ENCODE results near the gene ASPG.

Gene ASPG

DNA sequence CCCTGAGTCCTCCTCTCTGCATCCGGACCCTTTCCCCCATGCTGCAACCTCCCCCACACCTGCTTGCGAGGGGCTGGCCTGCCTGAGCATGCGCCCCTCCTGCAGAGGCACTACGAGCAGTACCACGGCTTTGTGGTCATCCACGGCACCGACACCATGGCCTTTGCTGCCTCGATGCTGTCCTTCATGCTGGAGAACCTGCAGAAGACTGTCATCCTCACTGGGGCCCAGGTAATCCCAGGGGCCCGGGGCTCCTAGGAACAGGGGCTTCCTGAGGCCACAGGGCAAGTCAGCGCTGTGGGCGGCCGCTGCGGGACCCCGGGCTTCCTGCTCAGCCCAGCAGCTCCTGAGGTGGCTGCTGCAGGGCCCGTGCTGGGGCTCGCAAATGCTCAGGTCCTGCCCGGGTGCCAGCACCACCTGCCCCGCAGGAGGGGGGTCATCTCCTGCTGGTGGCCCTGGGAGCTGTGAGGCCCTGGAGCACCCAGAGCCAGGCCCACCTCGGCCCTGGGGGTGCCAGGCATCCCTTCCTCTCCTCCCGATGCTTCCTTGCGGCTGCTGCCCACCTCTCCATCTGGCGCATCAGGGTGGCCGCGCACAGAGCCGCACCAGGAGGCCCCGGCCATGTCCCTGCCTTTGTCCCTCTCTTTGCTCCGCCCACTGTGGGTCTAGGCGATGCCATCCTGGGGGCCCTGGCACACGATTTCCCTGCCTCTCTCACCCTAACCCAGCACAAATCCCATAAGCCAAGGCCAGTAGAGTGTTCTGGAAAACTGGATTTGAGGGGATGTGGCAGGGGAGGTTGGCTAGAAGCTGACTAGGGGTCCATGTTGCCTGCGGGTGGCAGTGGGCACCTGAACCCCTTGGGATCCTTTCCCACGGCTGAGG is 10.2 kb downstream of the ASPG start:
- Histone ChIP-seq H3K36me3 (ENCODE audit: insufficient read depth, low read length) (no peaks in the 10 kb centered on the region), H3K9me3 (ENCODE audit: insufficient read depth, low read depth, low read length) (no peaks in the 10 kb centered on the region), H3K27ac (ENCODE audit: low read depth, low read length) (no peak overlapping the region), H3K4me1 (ENCODE audit: insufficient read depth, low read length) (peaks cover 2% of the 10 kb centered on the region; the same call in 1 of the 2 replicates), H3K9ac (ENCODE audit: low read depth, low read length) (no peak overlapping the region), H3K27me3 (ENCODE audit: insufficient read depth, low read length) (no peaks in the 10 kb centered on the region; the same call in 1 of the 2 replicates), H3K4me3 (ENCODE audit: low read length) (no peak overlapping the region)
- WGBS, result 95% methylated on average over 31 of the region's 31 CpGs

DNA sequence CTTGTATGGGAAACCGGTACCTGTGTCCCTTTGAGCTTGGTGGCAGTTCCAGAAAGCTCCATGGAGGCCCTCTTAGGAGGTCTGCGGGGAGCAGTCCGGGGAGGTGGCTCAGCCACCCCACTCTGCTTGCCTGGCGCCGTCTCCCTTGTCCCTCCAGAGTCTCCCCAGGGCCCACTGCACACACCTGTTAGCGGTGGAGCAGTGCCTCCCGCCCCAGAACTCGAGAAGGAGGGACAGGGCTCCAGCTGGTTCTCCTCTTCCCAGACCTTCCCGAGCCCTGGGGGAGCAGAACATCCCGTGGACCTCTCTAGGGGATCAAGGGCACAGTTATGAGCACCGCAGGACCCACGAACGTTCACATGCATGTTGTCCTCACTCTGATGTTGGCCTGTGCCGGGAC is 10.8 kb downstream of the ASPG start:
- H3K9ac ChIP-seq (ENCODE audit: low read depth, low read length), result no peak overlapping the region
- H3K27ac ChIP-seq (ENCODE audit: low read depth, low read length), result no peak overlapping the region
- H3K9me3 ChIP-seq (ENCODE audit: insufficient read depth, low read depth, low read length), result no peaks in the 10 kb centered on the region
- peaks cover 2% of the 10 kb centered on the region; the same call in 1 of the 2 replicates for H3K4me1 ChIP-seq (ENCODE audit: insufficient read depth, low read length)
- H3K4me3 ChIP-seq (ENCODE audit: low read length), result no peak overlapping the region
- H3K36me3 ChIP-seq (ENCODE audit: insufficient read depth, low read length), result no peaks in the 10 kb centered on the region
- WGBS, result 93% methylated on average over 14 of the region's 14 CpGs
- no peaks in the 10 kb centered on the region; the same call in 1 of the 2 replicates for H3K27me3 ChIP-seq (ENCODE audit: insufficient read depth, low read length)

DNA sequence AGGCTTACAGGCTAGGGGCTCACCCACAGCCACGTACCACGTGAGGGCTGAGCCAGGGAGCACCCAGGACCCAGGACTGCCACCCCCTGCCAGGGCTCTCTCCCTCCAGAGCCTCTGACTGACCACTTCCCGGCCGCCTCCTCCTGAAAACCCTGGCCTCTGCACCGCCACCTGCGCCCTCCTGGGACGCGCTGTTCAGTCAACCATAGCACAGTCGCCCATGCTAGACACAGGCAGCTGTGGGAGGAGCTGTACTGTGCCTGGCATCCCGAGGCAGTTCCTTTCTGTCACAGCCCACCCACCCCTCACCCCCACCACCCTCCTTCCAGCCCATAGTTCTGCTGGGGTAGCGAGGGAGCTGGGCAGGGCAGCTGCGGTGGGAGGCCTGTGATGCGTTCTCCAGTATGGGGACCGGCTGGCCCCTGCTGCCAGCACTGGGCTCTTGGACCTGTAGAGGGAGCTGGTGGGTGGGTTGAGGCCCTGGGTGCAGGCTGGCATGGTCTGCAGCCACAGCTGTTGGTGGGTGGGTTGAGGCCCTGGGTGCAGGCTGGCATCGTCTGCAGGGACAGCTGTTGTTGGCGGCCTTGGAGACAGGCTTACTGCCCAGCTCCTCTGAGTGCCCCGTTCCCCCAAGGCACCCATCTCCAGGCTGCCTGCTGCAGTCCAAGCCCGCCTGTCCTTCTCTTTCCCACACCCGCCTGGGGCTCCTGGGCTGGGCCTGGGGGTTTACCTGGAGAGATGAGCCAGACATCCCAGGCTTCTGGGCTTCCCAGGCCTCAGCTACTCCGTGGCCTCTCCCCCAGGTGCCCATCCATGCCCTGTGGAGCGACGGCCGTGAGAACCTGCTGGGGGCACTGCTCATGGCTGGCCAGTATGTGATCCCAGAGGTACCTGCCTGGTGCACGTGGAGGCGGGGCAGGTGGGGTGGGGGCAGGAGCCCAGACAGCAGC is 11.5 kb downstream of the ASPG start:
- Histone ChIP-seq H3K4me1 (ENCODE audit: insufficient read depth, low read length) (peaks cover 2% of the 10 kb centered on the region; the same call in 1 of the 2 replicates), H3K27ac (ENCODE audit: low read depth, low read length) (no peak overlapping the region), H3K36me3 (ENCODE audit: insufficient read depth, low read length) (no peaks in the 10 kb centered on the region), H3K9ac (ENCODE audit: low read depth, low read length) (no peak overlapping the region), H3K4me3 (ENCODE audit: low read length) (no peak overlapping the region), H3K27me3 (ENCODE audit: insufficient read depth, low read length) (no peaks in the 10 kb centered on the region; the same call in 1 of the 2 replicates), H3K9me3 (ENCODE audit: insufficient read depth, low read depth, low read length) (no peaks in the 10 kb centered on the region)
- 88% methylated on average over 24 of the region's 25 CpGs for WGBS

DNA sequence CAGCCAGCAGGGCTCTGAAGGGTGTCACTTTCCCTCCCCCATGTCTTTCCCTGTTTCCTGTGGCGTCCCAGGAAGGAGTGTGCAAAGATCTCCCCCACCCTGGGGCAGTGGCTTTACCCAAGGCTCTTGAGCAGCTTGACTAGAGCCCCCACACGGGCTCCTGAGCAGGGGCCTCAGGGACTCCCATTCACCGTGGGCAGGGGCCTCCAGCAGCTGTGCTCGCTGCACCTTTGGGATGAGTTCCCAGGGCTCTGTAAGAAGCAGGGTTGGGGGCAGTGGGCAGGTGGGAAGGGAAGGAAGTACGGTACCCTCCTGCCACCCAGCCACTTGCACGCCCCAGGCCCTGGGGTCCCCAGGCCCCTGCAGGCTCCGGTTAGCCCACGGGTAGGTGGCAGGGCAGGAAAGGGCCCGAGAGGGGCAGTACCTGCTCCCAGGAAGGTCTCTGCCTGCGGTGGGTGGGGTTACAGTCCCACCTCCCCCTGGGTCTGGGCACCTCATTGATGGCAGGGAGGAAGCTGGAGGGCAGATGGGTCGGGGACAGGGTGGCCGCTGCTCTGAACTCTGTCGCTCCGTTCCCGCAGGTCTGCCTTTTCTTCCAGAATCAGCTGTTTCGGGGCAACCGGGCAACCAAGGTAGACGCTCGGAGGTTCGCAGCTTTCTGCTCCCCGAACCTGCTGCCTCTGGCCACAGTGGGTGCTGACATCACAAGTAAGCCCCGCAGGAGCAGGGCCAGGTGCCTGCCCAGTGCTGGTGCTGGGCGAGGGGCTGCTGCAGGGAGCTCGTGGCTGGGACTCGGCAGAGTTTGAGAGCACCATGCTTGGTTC is 13.0 kb downstream of the ASPG start:
- Histone ChIP-seq H3K9me3 (ENCODE audit: insufficient read depth, low read depth, low read length) (no peaks in the 10 kb centered on the region), H3K9ac (ENCODE audit: low read depth, low read length) (no peak overlapping the region)
- 93% methylated on average over 25 of the region's 25 CpGs for WGBS

DNA sequence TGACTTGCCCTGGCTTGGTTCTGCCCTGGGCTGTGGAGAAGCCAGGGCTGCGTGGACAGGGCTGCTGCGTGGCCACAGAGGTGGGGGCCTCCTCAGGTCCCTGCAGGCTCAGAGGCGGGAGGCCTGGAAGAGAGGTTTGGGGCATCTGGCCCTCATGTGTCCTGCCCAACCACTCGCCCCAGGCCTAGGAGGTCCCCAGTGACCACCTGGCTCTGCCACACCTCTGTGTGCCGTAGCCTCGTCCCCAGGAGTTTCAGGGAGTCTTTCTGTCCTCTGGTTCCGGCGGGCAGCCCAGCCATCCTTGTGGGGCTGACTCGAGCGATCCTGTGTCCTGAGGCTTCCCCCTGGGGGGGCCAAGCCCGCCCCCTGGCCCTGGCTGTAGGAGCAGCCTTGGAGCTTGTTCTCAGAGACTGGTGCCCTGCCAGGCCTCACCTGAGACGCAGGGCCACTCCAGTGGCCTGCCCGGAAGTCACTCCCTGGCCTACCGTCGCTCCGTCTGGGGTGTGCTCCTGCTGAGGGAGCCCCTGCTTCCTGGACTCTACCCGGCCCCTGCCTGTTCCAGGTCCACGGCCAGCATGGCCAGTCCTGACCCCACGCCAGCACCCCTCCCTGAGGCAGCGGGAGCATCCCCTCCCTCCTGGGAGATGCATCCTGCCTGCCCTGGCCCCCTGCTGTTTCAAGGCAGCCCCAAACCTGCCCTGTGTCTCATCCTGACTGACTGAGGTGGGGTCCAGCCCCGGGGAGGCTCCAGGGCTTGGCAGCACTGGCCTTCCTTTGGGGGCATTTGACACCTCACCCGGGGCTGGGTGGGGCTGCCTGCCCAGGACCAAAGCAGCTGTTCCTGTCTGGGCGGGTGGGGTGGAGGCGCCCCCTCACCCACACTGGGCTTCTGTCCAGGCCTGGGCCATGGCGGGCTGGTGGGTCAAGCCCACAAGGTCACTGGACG is 13.9 kb downstream of the ASPG start:
- Histone ChIP-seq H3K4me1 (ENCODE audit: insufficient read depth, low read length) (0 out of 2 replicates have a peak, but pooled peaks cover 2% of the 10 kb centered on the region), H3K27me3 (ENCODE audit: insufficient read depth, low read length) (no peaks in the 10 kb centered on the region; the same call in 1 of the 2 replicates), H3K27ac (ENCODE audit: low read depth, low read length) (no peak overlapping the region), H3K9me3 (ENCODE audit: insufficient read depth, low read depth, low read length) (no peaks in the 10 kb centered on the region), H3K36me3 (ENCODE audit: insufficient read depth, low read length) (no peaks in the 10 kb centered on the region), H3K9ac (ENCODE audit: low read depth, low read length) (no peak overlapping the region), H3K4me3 (ENCODE audit: low read length) (no peak overlapping the region)
- WGBS, result 88% methylated on average over 26 of the region's 26 CpGs

More for the DNA sequence above, 13.0 kb downstream of the ASPG start:
- Histone ChIP-seq H3K27me3 (ENCODE audit: insufficient read depth, low read length) (no peaks in the 10 kb centered on the region; the same call in 1 of the 2 replicates), H3K4me3 (ENCODE audit: low read length) (no peak overlapping the region), H3K27ac (ENCODE audit: low read depth, low read length) (no peak overlapping the region), H3K4me1 (ENCODE audit: insufficient read depth, low read length) (peaks cover 2% of the 10 kb centered on the region; the same call in 1 of the 2 replicates), H3K36me3 (ENCODE audit: insufficient read depth, low read length) (no peaks in the 10 kb centered on the region)

DNA sequence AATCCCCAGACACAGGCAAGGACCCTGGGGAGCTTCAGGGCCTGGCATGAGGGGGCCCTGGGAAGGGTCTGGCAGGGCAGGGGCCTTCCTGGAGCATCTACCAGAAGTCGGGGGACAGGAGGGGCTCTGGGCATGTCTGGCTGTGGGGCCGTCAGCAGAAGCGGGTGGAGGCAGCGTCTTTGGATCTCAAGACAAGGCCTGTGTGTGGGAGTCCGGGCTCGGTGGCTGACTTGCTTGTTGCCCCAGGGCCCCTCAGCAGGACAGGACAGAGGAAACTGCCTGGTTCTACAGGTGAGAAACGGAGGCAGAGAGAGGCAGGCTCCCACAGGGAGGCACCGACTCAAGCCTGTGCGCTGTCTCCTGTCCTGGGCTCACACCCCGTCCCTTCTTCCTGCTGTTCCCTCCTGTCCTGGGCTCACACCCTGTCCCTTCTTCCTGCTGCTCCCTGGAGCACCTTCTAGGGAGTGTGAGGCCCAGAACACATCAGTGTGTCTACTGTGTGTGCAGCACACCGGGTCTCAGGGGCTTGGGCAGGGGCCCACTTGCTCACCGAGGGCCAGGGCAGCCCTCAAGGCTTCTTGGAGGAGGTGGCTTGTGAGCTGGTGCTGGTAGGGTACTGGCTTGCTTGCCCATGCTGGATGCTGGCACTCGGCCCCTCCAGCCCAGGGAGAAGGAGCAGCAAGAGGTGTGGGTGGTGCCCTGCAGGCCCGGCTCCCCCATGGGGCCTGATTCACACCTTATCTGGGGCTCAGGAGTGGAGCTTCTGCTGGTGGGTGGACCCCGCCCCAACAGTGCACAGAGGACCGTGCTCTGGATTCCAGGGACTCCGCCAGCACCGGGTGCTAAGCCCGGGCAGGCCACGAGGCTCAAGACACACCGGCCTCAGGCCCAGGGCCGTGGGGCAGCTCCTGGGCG is 14.9 kb downstream of the ASPG start:
- Histone ChIP-seq H3K27ac (ENCODE audit: low read depth, low read length) (no peak overlapping the region), H3K9me3 (ENCODE audit: insufficient read depth, low read depth, low read length) (no peaks in the 10 kb centered on the region), H3K4me1 (ENCODE audit: insufficient read depth, low read length) (no peaks in the 10 kb centered on the region), H3K36me3 (ENCODE audit: insufficient read depth, low read length) (no peaks in the 10 kb centered on the region), H3K27me3 (ENCODE audit: insufficient read depth, low read length) (no peaks in the 10 kb centered on the region; the same call in 1 of the 2 replicates), H3K4me3 (ENCODE audit: low read length) (no peak overlapping the region), H3K9ac (ENCODE audit: low read depth, low read length) (no peak overlapping the region)
- WGBS, result 91% methylated on average over 23 of the region's 23 CpGs

DNA sequence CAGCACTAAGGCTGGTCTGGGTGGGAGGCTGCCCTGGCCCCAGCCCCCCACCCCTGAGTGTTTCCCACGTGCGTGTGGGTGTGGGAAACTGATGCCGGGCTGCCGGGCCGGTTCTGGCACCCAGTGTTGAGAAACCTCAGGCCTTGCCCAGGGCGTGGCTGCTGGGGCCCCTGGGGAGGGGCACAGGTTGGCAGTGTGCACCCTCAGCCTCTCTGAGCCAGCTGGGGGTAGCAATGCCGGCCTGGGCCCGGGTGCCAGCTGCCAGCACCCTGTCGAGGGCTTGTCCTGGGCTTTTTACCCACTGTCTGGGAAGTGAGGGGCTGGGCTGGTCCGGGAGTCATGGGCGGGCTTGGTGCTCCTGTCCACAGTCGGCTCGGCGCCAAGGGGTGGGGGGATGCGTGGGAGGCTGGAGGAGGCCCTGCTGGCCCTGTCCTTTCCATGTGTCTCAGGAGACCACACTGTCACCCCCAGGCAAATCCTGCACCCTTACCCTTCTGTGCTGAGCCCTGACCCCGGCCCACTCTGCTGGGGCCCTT is 15.7 kb downstream of the ASPG start:
- Histone ChIP-seq H3K4me3 (ENCODE audit: low read length) (no peak overlapping the region), H3K9ac (ENCODE audit: low read depth, low read length) (no peak overlapping the region), H3K27me3 (ENCODE audit: insufficient read depth, low read length) (no peaks in the 10 kb centered on the region; the same call in 1 of the 2 replicates), H3K9me3 (ENCODE audit: insufficient read depth, low read depth, low read length) (no peaks in the 10 kb centered on the region), H3K4me1 (ENCODE audit: insufficient read depth, low read length) (no peaks in the 10 kb centered on the region), H3K27ac (ENCODE audit: low read depth, low read length) (no peak overlapping the region), H3K36me3 (ENCODE audit: insufficient read depth, low read length) (no peaks in the 10 kb centered on the region)
- WGBS, result 89% methylated on average over 16 of the region's 16 CpGs

DNA sequence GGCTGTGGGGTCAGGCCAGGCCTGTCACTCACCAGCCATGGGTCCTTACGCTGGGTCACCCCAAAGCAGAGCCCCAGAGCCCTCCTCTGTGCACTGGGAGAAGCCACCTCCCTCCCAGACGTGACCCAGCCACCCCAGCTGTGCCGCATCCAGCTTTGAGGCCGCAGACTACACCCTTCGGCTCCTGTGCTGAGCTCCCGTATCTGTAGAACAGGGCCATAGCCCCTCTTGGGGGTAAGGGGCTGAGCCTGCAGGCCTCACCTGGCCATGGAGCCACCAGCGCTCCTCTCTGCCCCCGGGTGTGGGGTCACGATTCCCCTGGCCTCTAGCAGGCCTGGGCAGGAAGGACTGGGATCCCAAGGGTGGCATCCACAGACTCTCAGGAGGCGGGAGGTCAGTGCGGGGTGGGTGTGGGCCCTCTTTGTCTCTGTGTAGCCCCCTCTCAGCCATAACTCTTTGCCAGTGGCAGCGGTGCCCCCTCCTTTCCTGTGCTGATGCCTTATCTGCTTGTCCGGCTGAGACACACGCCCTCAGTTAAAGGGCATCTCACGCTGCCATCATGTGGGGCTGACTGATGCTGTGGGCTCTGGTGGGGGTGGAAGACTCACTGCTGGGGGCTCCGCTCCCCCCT is 16.3 kb downstream of the ASPG start:
- no peak overlapping the region for H3K4me3 ChIP-seq (ENCODE audit: low read length)
- H3K27ac ChIP-seq (ENCODE audit: low read depth, low read length), result no peak overlapping the region
- H3K9ac ChIP-seq (ENCODE audit: low read depth, low read length), result no peak overlapping the region
- H3K36me3 ChIP-seq (ENCODE audit: insufficient read depth, low read length), result no peaks in the 10 kb centered on the region
- no peaks in the 10 kb centered on the region for H3K4me1 ChIP-seq (ENCODE audit: insufficient read depth, low read length)
- H3K9me3 ChIP-seq (ENCODE audit: insufficient read depth, low read depth, low read length), result no peaks in the 10 kb centered on the region
- H3K27me3 ChIP-seq (ENCODE audit: insufficient read depth, low read length), result no peaks in the 10 kb centered on the region; the same call in 1 of the 2 replicates
- whole genome bisulfite sequencing, result 97% methylated on average over 15 of the region's 16 CpGs

Measured in HUES64 (cell line).